Muscle layer of colon (tissue), 2 donors: Measurements from ENCODE around the gene GRPEL1.
A peak's percentile ranks its signal among the peaks of the same experiment; 100 is the strongest.

Experiments used
- H3K27ac ChIP-seq: one replicate; pipeline ENCODE4 v1.7.0; 2013; ENCODE audit warnings: low read depth, mild to moderate bottlenecking, low read length, moderate library complexity
- H3K27me3 ChIP-seq, 2 donors: one replicate each; pipeline ENCODE4 v1.7.0; 2013; ENCODE audit warnings: low read length in 2 of 2, mild to moderate bottlenecking in 2 of 2; ENCODE audit not compliant: insufficient read depth in 2 of 2, control insufficient read depth in 1 of 2
- H3K36me3 ChIP-seq: one replicate; pipeline ENCODE4 v1.7.0; 2013; ENCODE audit warnings: mild to moderate bottlenecking, low read length; ENCODE audit not compliant: insufficient read depth
- H3K4me1 ChIP-seq: one replicate; pipeline ENCODE4 v1.7.0; 2013; ENCODE audit warnings: mild to moderate bottlenecking, low read length; ENCODE audit not compliant: insufficient read depth
- H3K4me3 ChIP-seq, 2 donors: one replicate each; pipeline ENCODE4 v1.7.0; 2013; ENCODE audit warnings: low read length in 2 of 2, low read depth in 1 of 2, mild to moderate bottlenecking in 1 of 2, moderate library complexity in 1 of 2
- H3K9ac ChIP-seq: one replicate; pipeline ENCODE4 v1.7.0; 2013; ENCODE audit warnings: low read length
- H3K9me3 ChIP-seq: one replicate; pipeline ENCODE4 v1.7.0; 2013; ENCODE audit warnings: mild to moderate bottlenecking, low read length
- donor health status: abdominal sarcoma.
- donor health status: Adenocarcinoma of cecum.

Gene GRPEL1

DNA sequence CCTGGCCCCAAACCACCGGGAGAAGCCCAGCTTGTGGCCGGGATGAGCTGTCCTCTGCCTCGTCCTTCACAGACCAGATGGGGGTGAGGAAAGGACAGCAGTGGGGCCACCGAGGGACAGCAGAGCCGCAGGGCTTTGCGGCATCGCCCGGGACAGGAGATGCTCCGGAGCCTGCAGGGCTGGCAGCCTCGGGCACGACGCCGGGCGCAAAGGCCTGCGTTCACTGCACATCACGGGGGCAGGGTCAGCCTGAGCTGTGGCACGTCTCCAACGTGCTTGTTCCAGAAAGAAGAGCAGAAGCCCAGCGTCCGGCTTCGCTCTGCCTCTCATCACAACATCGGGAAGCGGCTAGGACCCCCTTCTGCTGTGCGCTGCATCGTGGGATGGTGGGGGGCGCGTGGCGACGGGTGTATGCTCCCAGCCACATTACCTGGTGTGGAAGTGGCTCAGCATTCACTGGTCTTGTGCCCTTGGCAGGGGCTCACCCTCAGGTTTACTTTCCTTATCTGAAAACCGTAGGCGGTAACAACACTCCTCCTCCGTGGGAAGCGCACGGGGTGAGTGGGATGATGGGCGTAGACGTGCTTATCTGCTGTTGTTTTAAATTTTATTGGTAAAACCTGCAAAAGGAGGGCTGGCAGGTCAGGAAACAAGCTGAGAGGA lies 17.3 kb downstream of the GRPEL1 start:
- H3K36me3 ChIP-seq: peaks cover 21% of the 10 kb centered on the region
- H3K27me3 ChIP-seq: no peaks in the 10 kb centered on the region
- no peak overlapping the region for H3K27ac ChIP-seq
- no peaks in the 10 kb centered on the region for H3K9me3 ChIP-seq
- H3K4me3 ChIP-seq: no peak overlapping the region
- peaks cover 45% of the 10 kb centered on the region for H3K4me1 ChIP-seq
- H3K9ac ChIP-seq: no peak overlapping the region

DNA sequence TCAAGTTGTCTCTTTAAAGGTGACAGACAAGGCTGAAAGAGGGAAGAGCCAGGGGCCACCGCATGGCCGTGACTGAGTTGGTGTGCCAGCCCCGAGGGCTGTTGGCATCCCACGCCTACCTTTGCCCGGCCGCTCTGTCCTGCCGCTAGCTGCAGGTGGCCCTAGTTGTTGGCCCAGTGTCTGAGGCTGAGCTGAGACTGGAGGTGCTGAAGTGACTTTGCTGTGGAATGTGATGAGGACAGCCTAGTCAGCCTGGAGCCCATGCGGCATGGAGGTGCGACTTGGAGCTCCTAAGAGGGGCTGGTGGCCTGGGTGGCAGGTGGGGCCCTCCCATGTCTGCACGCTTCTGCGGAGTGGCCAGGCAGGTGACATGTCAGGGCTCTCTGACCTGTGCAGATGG lies 18.1 kb downstream of the GRPEL1 start:
- Histone ChIP-seq H3K36me3 (peaks cover 15% of the 10 kb centered on the region), H3K27ac (no peak overlapping the region), H3K9me3 (no peaks in the 10 kb centered on the region), H3K4me1 (peaks cover 54% of the 10 kb centered on the region), H3K4me3 (no peak overlapping the region), H3K27me3 (no peaks in the 10 kb centered on the region), H3K9ac (no peak overlapping the region)

DNA sequence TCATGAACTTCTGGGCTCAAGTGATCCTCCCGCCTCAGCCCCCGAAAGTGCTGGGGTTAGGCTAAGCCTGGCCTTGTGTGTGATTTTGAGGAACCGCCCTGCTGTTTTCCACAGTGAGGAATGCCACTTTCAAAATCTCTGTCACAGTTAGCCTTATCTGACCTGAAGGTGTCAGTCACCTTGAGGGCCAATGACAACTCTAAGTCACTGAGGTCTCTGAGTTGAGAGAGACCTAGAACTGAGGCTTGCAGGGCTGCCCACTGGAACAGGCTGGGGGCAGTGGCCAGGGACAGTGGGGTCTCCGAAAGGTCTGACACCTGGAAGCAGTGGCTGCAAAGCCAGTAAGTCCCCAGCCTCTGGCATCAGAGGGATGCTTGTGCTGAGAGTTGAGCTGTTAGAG lies 18.6 kb downstream of the GRPEL1 start:
- Histone ChIP-seq H3K27ac (no peak overlapping the region), H3K27me3 (no peaks in the 10 kb centered on the region), H3K36me3 (peaks cover 11% of the 10 kb centered on the region), H3K9me3 (no peaks in the 10 kb centered on the region), H3K4me1 (peaks cover 59% of the 10 kb centered on the region), H3K9ac (no peak overlapping the region), H3K4me3 (no peak overlapping the region)

DNA sequence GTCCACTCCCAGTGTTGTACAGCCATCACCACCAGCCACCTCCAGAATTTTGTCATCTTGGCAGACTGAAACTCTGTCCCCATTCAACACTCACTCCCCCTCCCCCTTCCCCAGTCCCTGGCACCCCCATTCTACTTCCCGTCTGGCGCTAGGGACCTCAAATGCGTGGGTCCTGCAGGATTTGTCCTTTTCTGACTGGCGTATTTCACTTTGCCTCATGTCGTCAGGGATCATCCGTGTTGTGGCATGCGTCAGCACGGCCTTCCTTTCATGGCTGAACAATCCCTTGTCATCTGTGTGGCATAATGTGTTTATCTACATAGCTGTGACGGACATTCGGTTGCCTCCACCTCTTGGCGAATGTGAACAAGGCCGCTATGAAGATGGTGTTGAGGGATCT lies 19.2 kb downstream of the GRPEL1 start:
- H3K27me3 ChIP-seq: no peaks in the 10 kb centered on the region
- H3K9ac ChIP-seq: no peak overlapping the region
- H3K9me3 ChIP-seq: no peaks in the 10 kb centered on the region
- H3K4me3 ChIP-seq: no peak overlapping the region
- peaks cover 6% of the 10 kb centered on the region for H3K36me3 ChIP-seq
- no peak overlapping the region for H3K27ac ChIP-seq
- H3K4me1 ChIP-seq: peaks cover 54% of the 10 kb centered on the region

DNA sequence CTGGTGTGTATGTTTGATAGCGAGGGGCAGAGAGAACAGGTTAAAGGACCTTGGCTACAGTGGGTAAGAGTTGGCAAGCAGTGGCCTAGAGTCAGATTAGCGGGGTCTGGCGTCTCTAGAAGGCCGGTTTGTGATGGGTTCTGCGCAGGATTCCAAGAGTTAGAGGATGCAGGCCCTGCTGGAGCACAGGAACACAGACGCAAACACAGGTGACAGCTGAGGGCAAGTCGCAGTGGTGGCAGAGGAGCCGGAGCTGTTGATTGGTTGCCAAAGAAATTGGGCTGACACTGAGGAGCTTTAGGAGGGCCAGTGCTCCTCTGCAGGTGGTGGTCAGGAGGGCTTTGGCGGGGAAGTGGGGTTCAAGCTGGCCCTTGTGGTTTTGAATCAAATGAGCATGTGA lies 20.9 kb downstream of the GRPEL1 start:
- no peak overlapping the region for H3K27ac ChIP-seq
- H3K9me3 ChIP-seq: no peaks in the 10 kb centered on the region
- peaks cover 6% of the 10 kb centered on the region for H3K36me3 ChIP-seq
- H3K4me3 ChIP-seq: no peak overlapping the region
- no peak overlapping the region for H3K9ac ChIP-seq
- no peaks in the 10 kb centered on the region for H3K27me3 ChIP-seq
- H3K4me1 ChIP-seq: peaks cover 39% of the 10 kb centered on the region

DNA sequence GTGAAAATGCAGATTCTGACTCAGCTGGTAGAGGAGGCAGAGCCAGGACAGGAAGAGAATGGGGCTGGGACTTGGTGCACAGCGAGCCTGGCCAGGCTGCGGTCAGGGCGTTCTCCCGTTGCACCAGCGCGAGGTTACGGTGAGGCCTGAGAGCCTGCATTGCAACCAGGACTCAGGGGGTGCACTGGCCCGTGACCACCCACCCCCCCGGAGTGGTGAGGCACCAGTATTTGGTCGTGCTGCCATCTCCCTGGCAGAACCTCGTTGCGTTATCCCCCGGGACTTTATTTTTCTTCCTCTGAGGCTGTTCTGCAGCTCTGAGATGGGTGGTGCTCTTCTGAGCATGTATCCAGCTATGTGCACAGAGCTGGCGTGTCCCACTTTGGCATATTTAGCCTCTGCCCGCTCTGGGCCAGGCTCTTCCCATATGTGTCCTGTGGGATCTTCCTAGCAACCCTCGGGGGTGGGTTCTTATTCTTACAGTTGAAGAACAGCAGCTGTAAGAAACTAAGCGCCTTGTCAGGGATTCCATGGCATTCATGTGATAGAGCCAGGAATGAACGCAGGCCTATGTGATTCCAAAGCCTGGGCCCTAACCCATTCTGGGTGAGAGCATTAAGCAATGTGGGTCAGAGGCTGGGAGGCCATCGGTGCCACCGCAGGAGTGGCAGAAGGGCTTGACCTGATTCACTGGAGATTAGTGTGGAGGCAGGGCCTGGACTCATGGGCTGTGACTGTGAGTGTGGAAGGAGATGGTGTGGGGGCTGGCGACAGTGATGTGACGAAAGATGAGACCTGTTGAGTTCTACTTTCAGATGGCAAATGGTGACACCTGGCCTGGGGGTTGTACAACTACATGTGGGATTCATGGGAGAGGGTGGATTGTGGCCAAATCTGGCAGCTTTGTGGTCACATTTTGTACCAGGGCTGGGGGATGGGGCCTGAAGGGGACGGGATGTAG lies 21.6 kb downstream of the GRPEL1 start:
- peak overlapping the region in 1 of 2 donors; percentile 91 for H3K4me3 ChIP-seq

DNA sequence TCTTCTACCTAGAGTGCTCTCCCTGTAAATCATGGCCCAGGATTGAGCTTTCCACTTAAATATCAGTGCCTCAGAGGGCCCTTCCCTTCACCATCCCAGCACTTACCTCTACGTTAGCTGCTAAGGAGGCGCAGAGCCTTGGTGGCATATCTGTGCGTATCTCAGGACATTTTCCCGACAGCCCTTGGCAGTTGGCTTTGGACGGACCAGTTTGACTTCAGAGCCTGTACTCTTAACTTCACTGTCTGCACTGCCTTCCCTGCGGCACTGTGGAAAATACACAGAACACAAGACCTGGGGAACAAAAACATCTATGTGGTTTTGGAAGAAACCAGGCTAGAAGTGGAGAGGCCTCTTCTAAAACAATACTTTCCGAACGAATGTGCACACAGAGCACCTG lies 22.3 kb downstream of the GRPEL1 start:
- H3K4me3 ChIP-seq: peak overlapping the region in 1 of 2 donors; percentile 91
- H3K4me1 ChIP-seq: peaks cover 45% of the 10 kb centered on the region
- peaks cover 6% of the 10 kb centered on the region for H3K36me3 ChIP-seq
- H3K9ac ChIP-seq: peak overlapping the region; percentile 86
- no peaks in the 10 kb centered on the region for H3K27me3 ChIP-seq
- H3K9me3 ChIP-seq: no peaks in the 10 kb centered on the region
- no peak overlapping the region for H3K27ac ChIP-seq

More for the DNA sequence above, 21.6 kb downstream of the GRPEL1 start:
- Histone ChIP-seq H3K27me3 (no peaks in the 10 kb centered on the region), H3K9me3 (no peaks in the 10 kb centered on the region), H3K36me3 (peaks cover 6% of the 10 kb centered on the region), H3K27ac (no peak overlapping the region), H3K4me1 (peaks cover 45% of the 10 kb centered on the region), H3K9ac (no peak overlapping the region)

DNA sequence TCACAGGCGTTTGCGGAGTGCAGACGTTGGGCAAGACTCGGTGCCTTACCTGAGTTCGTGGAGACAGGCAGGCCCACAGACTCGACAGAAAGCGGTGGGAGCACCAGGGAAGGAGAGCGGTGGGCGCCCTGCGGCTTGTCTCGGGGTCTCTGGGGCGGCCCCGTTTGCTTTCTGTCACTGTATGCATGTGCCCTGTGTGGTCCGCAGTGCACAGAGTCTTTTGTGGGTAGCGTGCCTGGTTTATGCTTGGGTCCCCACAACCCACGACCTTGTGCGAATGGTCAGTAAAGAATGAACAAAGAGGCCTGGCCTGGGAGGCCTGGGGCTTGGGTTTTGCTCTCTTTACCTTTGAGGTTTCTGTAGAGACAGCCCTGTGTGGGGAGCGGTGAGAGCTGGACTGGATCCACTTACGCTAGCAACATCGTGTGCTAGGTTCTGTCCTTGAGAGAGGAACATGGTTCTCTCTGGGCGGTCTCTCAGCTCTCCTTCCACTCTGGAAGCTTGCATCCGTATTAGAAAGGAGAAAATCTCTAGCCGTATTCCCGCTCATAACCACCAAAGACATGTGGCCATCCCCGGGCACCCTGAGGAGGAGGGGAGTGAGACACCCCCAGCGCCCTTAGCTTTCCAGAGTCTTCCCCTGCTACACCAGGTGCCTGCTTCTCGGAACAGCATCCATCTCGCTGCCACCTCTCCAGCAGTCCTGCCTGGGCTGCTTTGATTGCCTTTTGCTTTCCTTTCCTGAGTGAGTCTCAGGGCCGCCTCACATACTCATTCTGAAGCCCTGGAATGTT lies 23.5 kb downstream of the GRPEL1 start:
- Histone ChIP-seq H3K9me3 (no peaks in the 10 kb centered on the region), H3K27ac (peak overlapping the region; percentile 76), H3K36me3 (peaks cover 6% of the 10 kb centered on the region), H3K27me3 (no peaks in the 10 kb centered on the region), H3K4me3 (peak overlapping the region; percentile 83 to 91), H3K9ac (peak overlapping the region; percentile 86), H3K4me1 (peaks cover 45% of the 10 kb centered on the region)

DNA sequence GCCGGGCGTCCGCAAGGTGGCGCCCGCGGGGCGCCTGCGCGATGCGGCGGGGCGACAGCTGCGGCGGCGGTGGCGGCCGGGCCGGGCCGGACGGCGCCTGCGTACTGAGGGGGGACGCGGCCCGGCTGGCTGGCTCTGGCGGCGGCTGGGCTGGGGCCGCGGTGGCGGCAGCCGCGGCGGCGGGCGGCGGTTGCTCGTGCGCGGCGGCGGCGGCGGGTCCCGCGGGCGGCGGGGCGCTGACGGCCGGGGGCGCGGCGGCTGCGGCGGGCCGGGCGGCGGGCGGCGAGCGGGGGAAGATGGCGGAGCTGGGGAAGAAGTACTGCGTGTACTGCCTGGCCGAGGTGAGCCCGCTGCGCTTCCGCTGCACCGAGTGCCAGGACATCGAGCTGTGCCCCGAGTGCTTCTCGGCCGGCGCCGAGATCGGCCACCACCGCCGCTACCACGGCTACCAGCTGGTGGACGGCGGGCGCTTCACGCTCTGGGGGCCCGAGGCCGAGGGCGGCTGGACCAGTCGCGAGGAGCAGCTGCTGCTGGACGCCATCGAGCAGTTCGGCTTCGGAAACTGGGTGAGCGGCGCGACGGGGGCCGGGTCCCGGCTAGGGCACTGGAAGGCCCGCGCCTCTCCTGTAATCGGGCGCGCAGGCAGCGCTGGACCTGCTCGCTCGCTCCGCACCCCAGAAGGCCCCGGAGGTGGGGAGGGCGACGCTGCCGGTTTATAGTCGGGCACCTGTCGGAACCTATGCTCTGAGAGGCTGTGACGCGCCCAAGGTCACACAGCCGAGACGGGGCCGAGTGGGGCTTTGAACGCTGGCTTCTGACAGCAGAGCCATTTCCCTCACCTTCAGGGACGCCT lies 24.4 kb downstream of the GRPEL1 start, which contains the start of gene TADA2B:
TADA2B (plus strand) TSS at position 89 of the 853 bp plus-strand sequence; CDS start at position 297, 208 bp downstream.
- Histone ChIP-seq H3K4me1 (peaks cover 45% of the 10 kb centered on the region), H3K9me3 (no peaks in the 10 kb centered on the region), H3K9ac (peak within 1 kb of the TSS; percentile 86)

DNA sequence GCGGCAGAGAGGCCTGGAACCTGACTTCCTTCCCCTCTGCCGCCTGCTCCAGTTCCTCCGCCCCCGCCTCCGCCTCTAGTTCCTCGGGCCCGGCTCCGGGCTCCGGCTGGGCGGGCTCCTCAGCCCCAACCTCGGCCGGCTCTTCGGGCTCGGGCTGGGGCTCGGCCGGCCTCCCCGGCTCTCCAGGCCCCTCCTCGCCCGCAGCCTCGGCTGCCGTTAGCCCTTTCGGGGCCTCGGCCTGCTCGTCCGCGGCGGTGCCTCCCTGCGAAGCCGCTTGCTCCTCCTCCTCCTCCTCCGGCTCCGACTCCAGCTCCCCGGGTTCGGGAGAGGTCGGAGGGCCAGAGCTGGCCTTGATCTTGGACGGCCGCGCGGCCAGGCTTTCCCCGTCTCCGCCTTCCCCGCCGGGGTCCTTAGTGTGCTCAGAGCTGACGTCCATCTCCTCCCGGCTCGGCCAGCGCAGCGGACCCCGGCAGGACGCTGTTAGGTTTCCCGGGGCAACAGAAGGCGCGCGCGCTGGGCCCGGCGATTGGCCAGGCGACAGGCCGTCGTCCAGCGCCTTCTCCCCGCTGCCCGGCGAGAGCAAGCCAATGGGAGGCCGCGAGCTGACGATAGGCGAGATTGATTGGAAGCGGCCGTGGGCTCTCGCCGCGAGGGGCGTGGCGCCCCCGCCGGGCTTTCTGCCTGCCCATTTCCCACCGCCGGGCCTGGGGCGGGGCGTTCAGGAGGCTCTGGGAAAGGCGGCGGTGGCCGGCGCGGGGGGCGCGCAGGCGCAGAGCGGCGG lies 25.2 kb downstream of the GRPEL1 start:
- Histone ChIP-seq H3K4me3 (peak overlapping the region; percentile 64 to 98), H3K9me3 (no peaks in the 10 kb centered on the region), H3K36me3 (peaks cover 6% of the 10 kb centered on the region), H3K27ac (peak overlapping the region; percentile 90), H3K27me3 (no peaks in the 10 kb centered on the region), H3K4me1 (peaks cover 43% of the 10 kb centered on the region), H3K9ac (no peak overlapping the region)

More for the DNA sequence above, 24.4 kb downstream of the GRPEL1 start, which contains the start of gene TADA2B:
- H3K27ac ChIP-seq: peak within 1 kb of the TSS; percentile 90
- peak within 1 kb of the TSS; percentile 91 to 98 for H3K4me3 ChIP-seq
- H3K36me3 ChIP-seq: peaks cover 6% of the 10 kb centered on the region
- no peaks in the 10 kb centered on the region for H3K27me3 ChIP-seq
